ENCODE measurements around the gene IFT88.
A peak's percentile ranks its signal among the peaks of the same experiment; 100 is the strongest.

IFT88 gene

GRCh38 chr13:20718958-20719566, 152.1 kb downstream of the IFT88 start (continued):
- no peak for TF ChIP-seq ZNF501 (tag by site-specific recombination; IDR thresholded peaks at IDR 0.05)
- TF ChIP-seq ZNF513 (tag by site-specific recombination; IDR thresholded peaks at IDR 0.05): no peak
- no peak for TF ChIP-seq ZNF521 (tag by site-specific recombination; IDR thresholded peaks at IDR 0.05)
- no peak for TF ChIP-seq ZNF837 (tag by site-specific recombination; IDR thresholded peaks at IDR 0.05)
- no peak for TF ChIP-seq ZNF549 (tag by site-specific recombination; IDR thresholded peaks at IDR 0.05)
- TF ChIP-seq ZNF280D (tag by site-specific recombination; IDR thresholded peaks at IDR 0.05): no peak
- no peak for TF ChIP-seq ZNF571 (tag by site-specific recombination; IDR thresholded peaks at IDR 0.05)
- TF ChIP-seq ZNF624 (tag by site-specific recombination; IDR thresholded peaks at IDR 0.05): no peak
- TF ChIP-seq KLF1 (tag by site-specific recombination; IDR thresholded peaks at IDR 0.05): no peak
- TF ChIP-seq HOXC10 (CRISPR knock-in tag; IDR thresholded peaks at IDR 0.05): no peak
- no peak for TF ChIP-seq ZNF302 (tag by site-specific recombination; IDR thresholded peaks at IDR 0.05; ENCODE audit: low read depth)
- no peak for TF ChIP-seq ZSCAN16 (tag by site-specific recombination; IDR thresholded peaks at IDR 0.05)
- TF ChIP-seq KLF8 (tag by site-specific recombination; IDR thresholded peaks at IDR 0.05): 0 out of 2 replicates have a peak, but pooled peaks have one; percentile 20
- no peak for TF ChIP-seq ZBTB7A (tag by site-specific recombination; IDR thresholded peaks at IDR 0.05; ENCODE audit: low read depth)
- TF ChIP-seq ZNF645 (tag by site-specific recombination; IDR thresholded peaks at IDR 0.05): no peak

- Histone ChIP-seq H3K36me3 (ENCODE audit: control insufficient read depth in 2 of 2, insufficient read depth in 1 of 2, low read length in 2 of 2) (no peaks in the 10 kb centered on the region), H3K4me3 (ENCODE audit: low read depth, low read length) (no peak overlapping the region), H3K27ac (ENCODE audit: extremely low read depth, low read depth, low read length) (no peak overlapping the region), H3K9me3 (ENCODE audit: control insufficient read depth, insufficient read depth, low read depth, low read length) (no peaks in the 10 kb centered on the region), H3K4me1 (ENCODE audit: control insufficient read depth, insufficient read depth, low read length) (peaks cover 6% of the 10 kb centered on the region)
- POLR2A ChIA-PET: no interaction called here
- CTCF ChIA-PET: no interaction called here
- no peak for TF ChIP-seq SALL2 (tag by site-specific recombination; IDR thresholded peaks at IDR 0.05; ENCODE audit: borderline replicate concordance)
- no peak for TF ChIP-seq OVOL3 (tag by site-specific recombination; IDR thresholded peaks at IDR 0.05)
- no peak for TF ChIP-seq ZNF664 (tag by site-specific recombination; IDR thresholded peaks at IDR 0.05)
- TF ChIP-seq ZNF549 (tag by site-specific recombination; IDR thresholded peaks at IDR 0.05): no peak
- no peak for TF ChIP-seq TSHZ1 (tag by site-specific recombination; IDR thresholded peaks at IDR 0.05; ENCODE audit: borderline replicate concordance)
- TF ChIP-seq ZNF175 (tag by site-specific recombination; IDR thresholded peaks at IDR 0.05): no peak
- TF ChIP-seq AEBP2 (tag by site-specific recombination; IDR thresholded peaks at IDR 0.05; ENCODE audit: borderline replicate concordance): no peak
- TF ChIP-seq REPIN1 (tag by site-specific recombination; IDR thresholded peaks at IDR 0.05; ENCODE audit: low read depth): no peak
- no peak for TF ChIP-seq KLF16 (tag by site-specific recombination; IDR thresholded peaks at IDR 0.05)
- TF ChIP-seq ZNF692 (tag by site-specific recombination; IDR thresholded peaks at IDR 0.05): no peak
- TF ChIP-seq ZNF544 (tag by site-specific recombination; IDR thresholded peaks at IDR 0.05): no peak
Observed at GRCh38 chr13:20719783-20720182, 152.8 kb downstream of the IFT88 start.
